ELF-1 (cell line): ENCODE results near the gene FSTL4.

Source experiments
- DNase-seq: peaks from one replicate; pipeline ENCODE4 v3.0.0-alpha.2; 2016; ENCODE audit warnings: low read depth, low spot score

Gene FSTL4

DNA sequence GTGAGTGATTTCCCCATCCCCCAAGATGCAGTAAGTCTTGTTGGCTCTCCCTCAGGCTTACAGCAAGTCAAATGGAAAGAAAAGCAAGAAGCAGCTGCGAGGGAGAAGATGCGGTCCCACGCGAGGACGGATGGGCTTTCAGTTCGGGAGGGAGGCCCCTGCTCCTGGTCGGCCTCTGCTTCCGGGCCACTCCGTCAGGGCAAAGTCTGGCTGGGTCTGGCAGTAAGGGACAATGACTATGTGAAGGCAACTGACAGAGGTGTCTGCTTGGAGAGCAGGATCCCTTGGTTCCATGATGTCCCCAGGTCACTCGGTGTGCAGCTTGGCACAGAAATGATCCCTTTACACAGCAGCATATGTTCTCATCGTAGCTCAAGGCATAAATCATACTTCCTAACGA, 413.8 kb downstream of the FSTL4 start:
- no peak for DNase-seq

GRCh38 chr5:133196441-133197085, 415.8 kb downstream of the FSTL4 start:
- no peak for DNase-seq

- DNase-seq = no peak
Measured at GRCh38 chr5:133195250-133195649, 417.1 kb downstream of the FSTL4 start.

DNA sequence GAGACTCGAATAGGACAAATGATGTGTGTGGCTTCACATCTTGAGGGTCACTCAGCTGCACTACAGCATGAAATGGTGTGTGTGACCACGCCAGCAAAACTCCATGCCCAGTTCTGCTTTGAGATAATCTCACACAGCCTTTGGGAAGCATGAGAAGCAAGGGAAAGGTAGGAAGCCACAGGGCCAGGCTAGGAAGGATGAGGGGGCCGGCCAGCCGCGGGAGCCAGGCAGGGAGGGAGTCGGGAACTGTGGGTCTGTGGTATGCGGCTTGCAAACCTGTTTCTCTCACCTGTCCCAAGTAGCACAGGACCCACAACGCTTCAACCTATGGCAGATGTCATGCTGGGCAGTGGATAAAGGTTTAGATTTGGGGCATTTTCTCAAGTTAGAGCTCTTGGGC, 418.5 kb downstream of the FSTL4 start:
- no peak for DNase-seq

DNA sequence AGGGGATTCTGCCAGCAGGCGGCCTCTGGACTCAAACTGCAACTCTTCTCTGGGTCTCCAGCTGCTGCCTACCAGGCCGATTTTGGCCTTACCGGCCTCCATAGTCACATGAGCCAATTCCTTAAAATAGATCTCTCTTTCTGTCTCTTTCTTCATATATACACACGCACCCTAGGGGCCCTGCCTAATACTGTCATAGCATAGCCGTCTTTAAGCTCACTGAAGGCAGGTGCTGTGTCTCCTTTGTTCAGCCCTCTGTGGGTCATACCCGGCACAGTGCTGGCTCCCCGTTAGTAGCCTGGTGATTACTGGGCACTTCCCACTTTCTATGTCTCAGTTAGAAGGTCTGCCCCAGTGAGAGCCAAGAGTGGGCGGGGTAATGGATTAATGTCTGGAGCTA, 419.6 kb downstream of the FSTL4 start:
- DNase-seq = no peak

GRCh38 chr5:133189881-133190280, 422.5 kb downstream of the FSTL4 start:
- DNase-seq = peak; percentile 58

DNA sequence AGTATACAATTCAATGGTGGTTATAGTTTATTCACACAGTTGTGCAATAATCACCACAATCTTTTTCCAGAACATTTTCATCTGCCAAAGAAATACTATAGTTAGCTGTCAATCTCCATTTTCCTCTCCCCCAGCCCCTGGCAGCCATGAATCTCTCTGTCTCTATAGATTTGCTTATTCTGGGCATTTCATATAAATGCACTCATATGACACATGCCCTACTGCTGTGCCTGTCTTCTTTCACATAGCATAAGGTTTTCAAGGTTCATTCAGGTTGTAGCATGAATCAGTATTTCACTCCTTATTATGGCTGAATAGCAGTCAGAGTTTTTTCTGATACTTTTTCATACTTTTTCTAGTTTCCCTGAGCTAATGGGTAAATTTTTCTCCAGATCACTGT, 432.9 kb downstream of the FSTL4 start:
- no peak for DNase-seq

GRCh38 chr5:133170756-133171387, 441.5 kb downstream of the FSTL4 start:
- peak; percentile 63 for DNase-seq

GRCh38 chr5:133164759-133165158, 447.6 kb downstream of the FSTL4 start:
- DNase-seq = no peak

- DNase-seq = no peak
Measured at GRCh38 chr5:133163839-133164238, 448.5 kb downstream of the FSTL4 start.

DNA sequence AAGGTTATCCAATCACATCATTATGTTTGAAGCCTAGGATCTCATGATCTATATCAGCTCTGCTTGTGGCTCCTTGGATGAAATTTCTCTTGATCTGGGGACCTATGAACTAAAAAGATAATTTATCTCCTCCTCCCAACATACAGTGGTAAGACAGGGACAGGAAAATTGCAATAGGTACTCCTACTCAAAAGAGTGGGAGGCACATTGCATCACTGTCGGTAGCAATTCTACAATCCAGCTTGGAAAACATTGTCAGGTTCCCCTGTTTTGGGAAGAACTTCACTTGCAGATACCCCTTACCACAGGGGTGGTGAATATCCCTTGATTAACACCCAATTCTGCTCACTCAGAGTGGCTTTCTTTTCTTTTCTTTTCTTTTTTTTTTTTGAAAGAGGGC, 452.8 kb downstream of the FSTL4 start:
- no peak for DNase-seq

- no peak for DNase-seq
Measured at GRCh38 chr5:133155326-133155969, 456.9 kb downstream of the FSTL4 start.

DNA sequence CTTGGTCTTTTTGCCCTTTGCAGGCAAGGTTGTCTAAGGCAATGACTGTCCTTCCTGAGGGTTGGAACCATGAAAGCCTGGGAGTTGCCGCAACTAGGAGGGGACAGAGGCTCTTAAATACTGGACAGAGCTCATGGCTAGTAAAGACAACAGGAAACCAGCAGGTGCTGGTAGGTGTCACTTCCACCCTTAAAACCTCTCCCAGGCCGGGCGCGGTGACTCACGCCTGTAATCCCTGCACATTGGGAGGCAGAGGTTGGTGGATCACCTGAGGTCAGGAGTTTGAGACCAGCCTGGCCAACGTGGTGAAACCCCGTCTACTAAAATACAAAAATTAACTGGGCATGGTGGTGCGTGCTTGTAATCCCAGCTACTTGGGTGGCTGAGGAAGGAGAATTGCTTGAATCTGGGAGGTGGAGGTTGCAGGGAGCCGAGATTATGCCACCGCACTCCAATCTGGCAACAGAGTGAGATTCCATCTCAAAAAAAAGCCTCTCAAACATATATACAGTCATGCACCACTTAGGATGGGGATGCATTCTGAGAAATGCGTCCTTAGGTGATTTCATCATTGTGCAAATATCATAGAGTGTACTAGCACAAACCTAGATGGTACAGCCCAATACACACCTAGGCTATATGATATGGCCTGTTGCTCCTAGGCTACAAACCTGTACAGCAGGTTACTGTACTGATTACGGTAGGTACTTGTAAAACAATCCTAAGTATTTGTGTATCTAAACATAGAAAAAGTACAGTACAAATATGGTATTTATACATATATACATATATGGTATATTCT, 457.9 kb downstream of the FSTL4 start:
- no peak for DNase-seq

GRCh38 chr5:133150909-133151544, 461.3 kb downstream of the FSTL4 start:
- no peak for DNase-seq

GRCh38 chr5:133149345-133149744, 463.0 kb downstream of the FSTL4 start:
- no peak for DNase-seq

DNA sequence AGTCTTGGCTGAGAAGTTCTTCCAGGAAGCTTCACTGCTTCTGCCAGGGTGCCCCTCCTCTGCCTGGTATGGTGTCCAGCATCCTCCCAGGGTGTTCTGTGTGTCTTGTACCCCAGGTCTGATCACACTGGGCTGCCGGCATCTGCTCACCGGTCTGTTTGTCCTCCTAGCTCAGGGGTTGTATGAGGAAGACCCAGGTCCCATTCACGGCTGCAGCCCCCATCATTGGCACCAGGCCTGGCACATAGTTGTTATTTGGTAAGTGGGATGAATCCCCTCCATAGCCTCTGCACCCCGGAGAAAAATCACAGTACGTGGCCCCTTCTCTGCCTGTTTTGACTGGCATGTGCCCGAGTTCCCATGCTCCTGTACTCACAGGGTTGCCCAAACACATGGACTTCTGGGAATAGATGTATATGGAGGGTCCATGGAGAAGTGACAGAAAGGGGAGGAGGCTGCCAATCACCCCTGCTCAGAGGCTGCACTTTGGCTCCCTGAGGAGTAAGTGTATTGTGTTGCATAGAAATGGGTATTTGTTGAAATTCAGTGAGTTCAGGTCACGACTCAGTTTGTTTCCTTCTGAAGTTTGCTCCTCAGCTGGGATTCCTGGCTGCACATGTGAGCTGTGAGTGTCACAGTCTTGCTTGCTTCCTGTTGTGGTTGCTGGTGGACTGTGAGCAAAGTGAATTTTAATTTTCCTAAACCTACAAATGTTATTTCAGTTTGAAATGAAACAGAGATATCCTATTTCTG, 464.4 kb downstream of the FSTL4 start:
- no peak for DNase-seq

DNA sequence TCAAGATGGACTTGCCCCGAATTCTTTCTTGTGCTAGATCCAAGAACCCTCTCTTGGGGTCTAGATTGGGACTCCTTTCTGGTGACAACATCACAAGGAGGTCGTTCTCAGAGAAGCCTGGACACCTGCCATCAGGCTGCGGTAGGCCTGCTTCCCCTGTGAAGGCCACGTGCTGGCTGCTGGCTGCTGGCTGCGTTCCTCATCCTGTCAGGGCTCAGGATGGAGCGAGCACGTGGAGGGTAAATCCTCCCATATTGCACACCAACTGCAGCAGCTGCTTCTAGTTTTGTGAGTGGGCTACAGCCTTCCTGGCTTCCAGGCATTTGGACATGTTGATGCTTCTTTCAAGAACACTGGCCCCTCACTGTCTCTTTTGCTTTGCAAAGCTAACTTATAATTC, 464.9 kb downstream of the FSTL4 start:
- no peak for DNase-seq
